Fibroblast of mammary gland (primary cell): ENCODE data around the gene SNX1.
A peak's percentile ranks its signal among the peaks of the same experiment; 100 is the strongest.

Experiments used
- DNase-seq: peaks from one replicate; pipeline ENCODE4 v3.0.0-alpha.2; 2010; ENCODE audit warnings: low read depth
- H3K4me3 ChIP-seq: 2 replicates; pipeline ENCODE4 v1.5.1; 2011; ENCODE audit warnings: low read depth, mild to moderate bottlenecking, low read length, moderate library complexity; ENCODE audit not compliant: control insufficient read depth
- CTCF ChIP-seq: conservative IDR thresholded peaks from 2 replicates; pipeline ENCODE4 v1.5.1; 2011; ENCODE audit warnings: low read depth, low read length, inconsistent platforms; ENCODE audit not compliant: control insufficient read depth, insufficient read depth

SNX1 gene

GRCh38 chr15:64146041-64146440 is 50.3 kb downstream of the SNX1 start:
- DNase-seq = no peak
- no peak for TF ChIP-seq CTCF
- H3K4me3 ChIP-seq = no peak overlapping the region

- no peak for TF ChIP-seq CTCF
- no peak for DNase-seq
- no peak overlapping the region for H3K4me3 ChIP-seq
Measured at GRCh38 chr15:64146520-64146884, 50.7 kb downstream of the SNX1 start.

GRCh38 chr15:64146885-64147681 is 51.3 kb downstream of the SNX1 start:
- no peak overlapping the region for H3K4me3 ChIP-seq
- no peak for DNase-seq
- TF ChIP-seq CTCF = no peak

GRCh38 chr15:64148168-64148567 is 52.4 kb downstream of the SNX1 start:
- no peak for TF ChIP-seq CTCF
- DNase-seq = no peak
- H3K4me3 ChIP-seq = no peak overlapping the region

GRCh38 chr15:64148581-64148980 is 52.8 kb downstream of the SNX1 start:
- DNase-seq = no peak
- TF ChIP-seq CTCF = no peak
- no peak overlapping the region for H3K4me3 ChIP-seq

- H3K4me3 ChIP-seq = no peak overlapping the region
- TF ChIP-seq CTCF = peak; percentile 33
- peak; percentile 43 for DNase-seq
Measured at GRCh38 chr15:64149424-64149823, 53.6 kb downstream of the SNX1 start.
